Measurements from ENCODE around the gene SOCS7. TPM values are rescaled to one million over a fixed set of nuclear protein-coding genes. Genes with fewer than 3 reads are reported as not detected.

The SOCS7 gene
- total RNA-seq, 1 donor from 2014 or later: 5.5 TPM

DNA sequence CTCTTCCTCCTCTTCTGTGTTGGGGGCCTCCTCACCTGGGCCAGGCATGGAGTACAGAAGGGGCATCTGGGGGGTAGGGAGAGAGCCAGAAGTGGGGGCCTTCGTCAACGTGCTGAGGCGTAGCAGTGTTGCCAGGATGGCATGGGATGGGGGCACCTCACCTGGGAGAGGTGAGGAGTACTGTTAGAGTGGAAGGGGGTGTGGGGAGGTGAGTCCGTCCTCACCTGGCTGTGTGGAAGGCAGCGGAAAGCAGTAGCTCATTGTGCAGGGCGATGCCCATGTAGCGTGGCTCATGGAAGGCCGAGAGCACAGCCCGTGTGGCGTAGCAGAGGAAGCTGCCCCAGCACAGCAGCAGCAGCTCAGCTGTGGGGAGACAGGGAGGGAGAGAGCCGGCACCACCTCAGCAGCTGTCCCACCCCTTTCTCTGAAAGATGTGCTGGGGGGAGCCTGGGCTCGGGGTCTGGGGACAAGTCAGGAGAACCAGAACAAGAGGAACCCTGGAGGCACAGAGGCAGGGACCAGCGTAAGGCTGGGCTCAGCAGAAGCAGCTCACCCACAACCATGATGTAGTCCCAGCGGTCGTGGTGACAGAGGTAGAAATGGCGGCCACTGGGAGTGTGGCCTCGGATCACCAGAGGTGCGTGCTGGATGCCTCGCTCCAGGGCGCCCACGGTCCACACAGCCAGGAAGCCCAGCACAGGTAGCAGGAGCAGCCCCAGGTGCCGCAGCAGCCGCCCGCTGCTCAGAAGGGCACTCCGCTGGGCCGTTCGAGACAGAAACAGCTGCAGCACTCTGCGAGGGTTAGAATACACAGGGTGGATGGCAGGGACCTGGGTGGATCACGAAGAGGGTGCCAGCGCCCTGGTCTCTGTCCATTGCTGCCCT is 16.9 kb upstream of the SOCS7 start:
- no peak for DNase-seq (ENCODE audit: low read depth in 2 of 2)

DNA sequence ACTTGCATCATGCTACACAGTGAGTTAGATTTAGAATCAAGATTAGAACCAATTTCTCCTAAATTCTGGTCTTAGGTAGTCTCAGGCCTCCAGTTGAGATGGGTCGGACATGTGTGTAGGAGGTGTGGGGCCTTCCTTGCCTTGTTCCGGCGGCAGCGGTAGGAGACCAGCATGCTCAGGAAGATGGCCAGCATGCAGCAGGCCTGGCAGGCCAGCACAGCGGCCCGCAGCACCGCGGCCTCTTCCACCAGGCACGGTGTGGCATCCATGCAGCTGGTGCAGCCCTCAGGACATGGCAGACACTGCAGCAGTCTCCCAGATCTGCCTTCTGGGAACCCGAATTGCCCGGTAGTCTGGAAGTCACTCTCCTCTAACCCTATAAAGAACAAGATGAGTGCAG is 14.8 kb upstream of the SOCS7 start:
- no peak for DNase-seq (ENCODE audit: low read depth in 2 of 2)

DNA sequence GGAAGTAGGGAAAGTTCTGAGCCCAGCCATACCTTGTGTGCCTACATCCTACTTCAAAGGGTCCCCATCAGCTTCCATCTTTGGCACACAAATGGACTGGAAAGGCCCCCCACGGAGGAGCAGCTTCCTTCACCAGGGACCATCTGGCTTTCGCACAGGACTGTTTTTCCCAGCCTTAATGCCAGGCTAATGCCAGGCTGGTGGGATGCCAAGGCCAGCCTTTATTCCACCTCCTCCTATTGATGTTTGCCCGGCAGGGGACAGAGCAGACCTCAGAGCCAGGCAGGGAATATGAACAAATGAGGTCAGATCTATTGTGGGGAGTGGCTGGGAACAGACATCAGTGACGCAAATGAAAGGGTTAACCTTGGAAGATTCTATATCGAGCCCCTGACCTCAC is 13.6 kb upstream of the SOCS7 start:
- DNase-seq (ENCODE audit: low read depth in 2 of 2): no peak

DNA sequence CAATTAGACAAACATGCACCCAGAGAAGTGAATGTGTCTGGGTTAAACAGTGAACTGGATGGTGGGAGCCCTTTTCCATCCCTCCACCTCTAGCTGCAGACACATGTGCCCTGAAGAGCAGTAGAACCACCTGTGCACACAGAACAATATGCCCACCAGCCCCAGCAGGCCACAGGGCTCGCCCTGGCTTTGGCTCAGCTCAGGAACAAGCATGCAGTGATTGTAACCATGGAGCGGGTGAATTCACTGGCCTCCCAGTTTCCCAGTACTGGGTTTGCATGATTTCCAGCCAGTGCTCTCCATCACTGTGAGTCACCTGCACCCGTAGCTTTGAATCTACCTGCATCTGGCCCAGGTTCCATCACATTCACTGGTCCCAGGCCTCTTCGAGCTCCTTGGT is 13.1 kb upstream of the SOCS7 start:
- DNase-seq (ENCODE audit: low read depth in 2 of 2): no peak

DNA sequence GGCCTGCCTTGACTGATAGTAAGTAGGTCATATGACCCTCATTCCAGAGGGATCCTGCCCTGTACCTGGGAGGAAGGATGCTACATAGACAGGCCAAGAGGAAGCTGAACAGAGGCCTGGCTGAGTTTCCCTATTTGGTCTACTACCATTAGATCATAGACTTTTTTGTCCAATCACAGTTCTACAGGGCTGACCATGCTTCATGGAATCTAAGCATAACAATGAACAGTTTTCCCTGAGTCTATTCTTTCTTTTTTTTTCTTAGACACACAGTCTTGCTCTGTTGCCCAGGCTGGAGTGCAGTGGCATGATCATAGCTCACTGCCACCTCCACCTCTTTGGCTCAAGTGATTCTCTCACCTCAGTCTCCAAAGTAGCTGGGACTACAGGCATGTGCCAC is 11.8 kb upstream of the SOCS7 start:
- no peak for DNase-seq (ENCODE audit: low read depth in 2 of 2)

DNA sequence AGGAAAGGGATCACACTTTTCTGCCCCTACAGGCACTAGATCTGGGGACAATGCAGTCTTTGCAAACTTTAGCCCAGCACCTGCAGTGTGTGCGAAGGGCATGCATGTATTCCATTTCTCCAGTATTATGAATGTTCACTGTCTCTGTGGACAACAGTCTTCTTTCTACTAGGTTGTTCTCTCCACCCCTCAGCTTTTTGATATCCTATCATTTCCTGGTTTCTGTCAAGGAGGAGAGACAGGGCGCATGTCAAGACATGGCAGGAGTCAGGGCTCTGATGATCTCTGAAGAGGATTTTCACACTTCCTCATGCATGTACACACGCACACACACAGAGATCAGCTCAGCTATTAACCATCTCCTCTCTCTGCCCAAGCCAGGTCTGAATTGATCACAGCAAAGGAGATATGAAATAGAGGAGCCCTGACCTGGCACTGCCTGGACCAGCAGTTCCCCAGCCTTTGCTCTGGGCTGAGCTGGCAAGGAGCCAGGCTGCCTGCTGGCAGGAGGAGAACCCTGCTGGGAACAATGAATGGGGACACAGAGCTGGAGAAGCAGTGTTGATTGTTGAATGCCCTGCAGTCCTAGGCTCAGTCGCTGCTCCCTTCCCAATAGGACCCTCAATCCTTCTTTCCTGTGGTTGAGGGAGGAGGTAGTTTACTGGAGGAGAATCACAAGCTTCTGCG is 10.5 kb upstream of the SOCS7 start:
- DNase-seq (ENCODE audit: low read depth in 2 of 2): peak; percentile 34 to 62

DNA sequence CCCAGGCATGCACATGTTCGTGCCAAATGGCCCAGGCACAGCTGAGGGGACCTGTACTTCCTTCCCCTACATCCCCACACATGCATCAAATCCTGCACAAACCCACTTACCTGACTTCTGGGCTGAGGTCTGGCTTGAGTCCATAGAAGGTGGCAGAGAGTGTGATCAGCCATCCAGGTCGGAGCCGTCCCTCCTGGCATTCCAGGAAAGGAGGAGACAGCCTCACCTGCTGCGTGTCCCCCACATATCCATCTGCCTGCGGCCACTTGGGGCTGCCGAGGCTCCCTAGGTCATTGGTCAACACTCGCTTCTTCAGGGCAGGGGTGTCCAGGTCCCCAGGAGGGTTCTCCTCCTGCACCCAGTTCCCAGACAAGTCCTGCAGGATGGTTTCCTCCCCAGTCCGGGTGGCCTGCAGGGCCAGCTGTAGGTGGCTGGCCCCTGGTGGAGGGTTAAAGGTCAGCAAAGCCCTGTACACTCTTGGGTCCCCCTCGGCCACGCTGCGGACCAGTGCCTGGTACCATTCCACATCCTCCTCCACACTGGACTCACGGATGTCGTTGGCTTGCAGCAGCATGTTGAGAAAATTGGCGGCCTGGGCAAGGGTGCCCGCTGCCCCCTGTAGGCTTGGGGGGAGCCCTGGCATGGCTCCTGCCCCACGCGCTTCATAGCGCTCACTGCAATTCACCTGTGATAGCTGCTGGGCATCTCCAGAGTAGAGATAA is 8.6 kb upstream of the SOCS7 start:
- DNase-seq (ENCODE audit: low read depth in 2 of 2): no peak

DNA sequence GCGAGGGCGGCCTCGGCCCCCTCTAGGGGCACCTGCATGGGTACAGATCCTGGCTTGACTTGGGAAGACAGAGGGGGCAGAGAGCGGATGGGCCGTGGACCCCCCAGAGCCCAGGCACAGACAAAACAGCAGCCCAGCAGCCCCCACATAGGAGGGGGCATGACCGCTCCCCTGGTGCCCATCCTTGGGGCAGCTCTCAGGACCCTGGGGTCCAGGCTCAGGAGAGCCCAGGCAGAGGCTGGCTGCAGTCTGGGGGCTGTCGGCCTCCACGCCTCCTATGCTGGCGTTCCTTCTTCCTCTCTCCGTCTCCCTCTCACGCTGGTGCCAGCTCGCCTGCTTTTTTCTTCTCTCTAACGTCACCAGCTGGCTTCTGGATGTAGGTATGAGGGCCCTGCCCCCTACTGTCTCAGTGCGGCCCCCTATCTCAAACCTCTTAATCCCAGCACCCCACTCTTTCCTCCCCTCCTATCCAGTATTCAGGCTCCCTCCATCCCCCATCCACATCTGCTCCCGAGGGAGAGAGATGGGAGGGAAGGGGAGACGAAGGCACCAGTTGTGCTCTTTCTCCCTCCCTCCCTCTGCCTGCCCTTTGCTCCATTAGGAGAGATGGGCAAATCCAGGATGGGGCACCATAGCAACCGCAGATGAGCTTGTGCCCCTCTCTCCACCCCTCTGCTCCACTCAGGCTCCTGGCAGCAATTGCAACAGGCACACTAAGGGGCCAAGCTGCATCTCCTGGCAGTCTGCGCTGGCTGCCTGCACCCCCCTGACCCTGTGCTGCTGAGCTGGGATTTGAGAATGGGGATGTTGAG is 7.8 kb upstream of the SOCS7 start, which contains the start of gene GPR179:
Gene GPR179 (minus strand): TSS at position 349 of the 812 bp plus-strand sequence. CDS start 167 bp downstream, at position 182.
- no peak for DNase-seq (ENCODE audit: low read depth in 2 of 2)

DNA sequence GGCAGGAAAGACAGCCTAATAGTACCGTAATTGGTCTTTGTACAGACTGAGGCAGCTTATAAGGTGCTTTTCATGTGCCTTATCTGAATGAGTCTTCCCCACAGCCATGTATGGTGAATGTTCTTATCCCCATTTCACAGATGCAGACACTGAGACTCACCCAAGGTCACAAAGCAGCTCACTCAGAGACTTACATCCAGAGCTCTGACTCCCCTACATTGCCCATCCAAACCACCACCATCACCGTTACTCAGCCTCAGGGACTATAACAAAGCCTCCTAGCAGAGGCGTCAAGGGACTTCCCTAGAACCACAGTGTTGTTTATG is 7.3 kb upstream of the SOCS7 start:
- no peak for DNase-seq (ENCODE audit: low read depth in 2 of 2)

DNA sequence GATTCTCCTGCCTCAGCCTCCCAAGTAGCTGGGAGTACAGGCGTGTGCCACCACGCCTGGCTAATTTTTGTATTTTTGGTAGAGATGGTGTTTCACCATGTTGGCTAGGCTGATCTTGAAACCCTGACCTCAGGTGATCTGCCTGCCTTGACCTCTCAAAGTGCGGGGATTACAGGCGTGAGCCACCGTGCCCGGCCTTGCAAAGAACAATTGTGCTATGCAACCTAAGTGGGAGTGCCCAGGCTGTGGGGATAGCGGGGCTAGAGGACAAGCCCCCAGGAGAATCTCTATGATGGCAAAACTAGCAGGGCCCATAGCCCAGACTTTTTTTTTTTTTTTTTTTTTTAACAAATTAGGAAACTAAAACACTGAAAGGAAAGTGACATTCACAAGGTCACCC is 5.9 kb upstream of the SOCS7 start:
- no peak for DNase-seq (ENCODE audit: low read depth in 2 of 2)

DNA sequence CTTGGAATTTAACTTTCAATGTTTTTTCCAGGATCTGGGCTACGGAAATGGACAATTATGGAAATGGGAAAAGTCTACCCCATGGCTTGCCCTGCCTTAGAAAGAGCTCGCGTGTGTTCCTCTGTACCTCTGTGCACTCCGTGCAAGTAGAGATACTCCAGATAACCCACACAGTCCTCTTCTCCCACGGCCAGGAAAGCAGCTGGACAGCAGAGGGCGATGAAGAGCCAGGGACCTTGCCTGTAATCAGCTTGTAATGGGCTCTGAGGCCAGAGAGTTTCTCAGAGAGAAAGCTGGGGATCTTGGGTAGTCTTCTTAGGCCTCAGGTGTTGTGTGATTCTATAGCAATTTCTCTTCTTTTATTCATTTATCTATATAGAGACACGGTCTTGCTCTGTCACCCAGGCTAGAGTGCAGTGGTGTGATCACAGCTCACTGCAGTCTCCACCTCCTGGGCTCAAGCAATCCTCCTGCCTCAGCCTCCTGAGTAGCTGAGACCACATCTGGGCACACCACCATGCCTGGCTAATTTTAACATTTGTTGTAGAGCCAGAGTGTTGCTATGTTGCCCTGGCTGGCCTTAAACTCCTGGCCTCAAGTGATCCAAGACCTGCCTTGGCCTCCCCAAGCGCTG is 2.4 kb upstream of the SOCS7 start:
- peak; percentile 64 to 83 for DNase-seq (ENCODE audit: low read depth in 2 of 2)

DNA sequence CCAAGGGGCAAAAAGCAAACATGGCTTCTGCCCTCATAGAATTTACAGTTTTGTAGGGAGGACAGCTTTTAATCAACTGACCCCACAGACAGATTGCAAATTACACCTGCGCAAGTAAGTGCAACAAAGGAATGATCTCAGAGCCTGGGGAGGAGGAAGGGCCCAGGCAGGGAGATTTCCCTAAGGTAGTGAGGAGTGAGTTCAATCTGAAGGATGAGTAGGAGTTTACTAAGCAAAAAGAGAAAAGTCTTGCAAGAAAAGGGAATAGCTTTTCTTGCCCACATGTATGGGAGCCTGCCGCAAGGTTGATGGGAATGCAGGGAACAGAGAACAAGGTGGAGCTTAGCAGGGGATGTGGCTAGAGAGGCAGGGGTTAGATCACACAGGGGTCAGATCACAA is 1.6 kb upstream of the SOCS7 start:
- DNase-seq (ENCODE audit: low read depth in 2 of 2): no peak

DNA sequence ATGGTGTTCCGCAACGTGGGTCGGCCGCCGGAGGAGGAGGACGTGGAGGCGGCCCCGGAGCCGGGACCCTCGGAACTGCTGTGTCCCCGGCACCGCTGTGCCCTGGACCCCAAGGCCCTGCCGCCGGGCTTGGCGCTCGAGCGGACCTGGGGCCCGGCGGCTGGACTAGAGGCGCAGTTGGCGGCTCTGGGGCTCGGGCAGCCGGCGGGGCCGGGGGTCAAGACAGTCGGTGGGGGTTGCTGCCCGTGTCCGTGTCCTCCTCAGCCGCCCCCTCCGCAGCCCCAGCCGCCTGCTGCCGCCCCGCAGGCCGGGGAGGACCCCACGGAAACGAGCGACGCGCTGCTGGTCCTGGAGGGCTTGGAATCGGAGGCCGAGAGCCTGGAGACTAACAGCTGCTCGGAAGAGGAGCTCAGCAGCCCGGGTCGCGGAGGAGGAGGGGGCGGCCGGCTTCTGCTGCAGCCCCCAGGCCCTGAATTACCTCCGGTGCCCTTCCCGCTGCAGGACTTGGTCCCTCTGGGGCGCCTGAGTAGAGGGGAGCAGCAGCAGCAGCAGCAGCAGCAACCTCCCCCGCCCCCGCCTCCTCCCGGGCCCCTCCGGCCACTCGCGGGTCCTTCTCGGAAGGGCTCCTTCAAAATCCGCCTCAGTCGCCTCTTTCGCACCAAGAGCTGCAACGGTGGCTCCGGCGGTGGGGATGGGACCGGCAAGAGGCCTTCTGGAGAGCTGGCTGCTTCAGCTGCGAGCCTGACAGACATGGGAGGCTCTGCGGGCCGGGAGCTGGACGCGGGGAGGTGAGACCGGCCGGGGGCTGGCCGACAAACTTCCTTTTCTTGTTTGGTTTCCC is 821 bp downstream of the SOCS7 start:
- peak in 1 of 2 donors; percentile 34 for DNase-seq (ENCODE audit: low read depth in 2 of 2)

DNA sequence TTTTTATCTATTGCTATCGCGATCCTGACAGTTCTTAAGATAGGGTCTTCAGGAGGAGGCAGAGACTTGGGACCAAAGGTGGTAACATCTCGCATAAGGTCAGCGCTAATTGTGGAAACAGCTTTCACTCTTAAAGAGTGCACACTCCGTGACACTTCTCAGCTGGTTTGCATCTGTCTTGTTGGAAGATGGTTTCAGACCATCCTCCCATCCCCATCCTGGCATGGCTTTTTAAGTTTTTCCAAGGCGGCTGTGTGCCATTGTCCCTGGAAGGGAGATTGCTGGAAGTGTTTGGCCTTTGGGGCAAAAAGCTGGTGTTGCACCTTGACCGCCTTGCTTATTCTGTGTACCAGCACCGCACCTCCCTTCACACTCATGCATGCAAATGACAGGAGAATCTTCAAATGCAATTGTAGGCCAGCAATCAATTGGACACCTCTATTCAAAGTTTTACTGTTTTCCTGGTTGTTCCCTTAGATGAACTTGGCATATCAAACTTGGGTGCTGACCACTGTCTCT is 1.5 kb downstream of the SOCS7 start:
- DNase-seq (ENCODE audit: low read depth in 2 of 2): no peak

DNA sequence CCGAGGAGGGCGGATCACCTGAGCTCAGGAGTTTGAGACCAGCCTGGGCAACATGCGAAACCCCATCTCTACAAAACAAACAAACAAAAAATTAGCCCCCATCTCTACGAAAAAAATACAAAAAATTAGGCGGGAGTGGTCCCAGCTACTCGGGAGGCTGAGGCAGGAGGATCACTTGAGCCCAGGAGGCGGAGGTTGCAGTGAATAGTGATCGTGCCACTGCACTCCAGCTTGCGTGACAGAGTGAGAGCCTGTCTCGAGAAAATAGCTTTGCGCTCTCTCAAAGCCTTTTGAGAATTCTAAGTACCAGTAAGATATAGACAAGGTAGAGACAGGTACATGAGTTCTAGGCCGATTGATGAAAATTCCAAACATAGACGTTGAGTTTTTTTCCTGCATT is 2.0 kb downstream of the SOCS7 start:
- no peak for DNase-seq (ENCODE audit: low read depth in 2 of 2)

DNA sequence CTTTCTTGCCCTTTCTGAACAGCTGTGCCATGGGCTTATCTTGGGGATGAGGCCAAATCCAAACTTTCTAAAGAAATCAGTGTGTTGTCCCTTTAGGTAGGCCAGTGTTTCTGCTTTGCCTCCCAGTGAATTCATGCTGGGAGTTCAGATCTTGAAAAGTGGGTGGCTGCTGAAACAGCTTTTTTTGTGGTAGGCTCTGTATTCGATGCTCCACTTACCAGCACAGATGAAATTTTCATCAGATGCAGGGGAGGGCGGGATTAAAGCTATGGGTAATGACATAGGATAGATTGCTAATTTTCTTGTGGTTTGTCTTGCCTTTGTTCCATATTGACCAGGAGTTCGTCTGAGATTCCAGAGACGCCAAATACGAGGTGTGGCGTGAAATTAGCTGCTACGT is 2.8 kb downstream of the SOCS7 start:
- DNase-seq (ENCODE audit: low read depth in 2 of 2): no peak

DNA sequence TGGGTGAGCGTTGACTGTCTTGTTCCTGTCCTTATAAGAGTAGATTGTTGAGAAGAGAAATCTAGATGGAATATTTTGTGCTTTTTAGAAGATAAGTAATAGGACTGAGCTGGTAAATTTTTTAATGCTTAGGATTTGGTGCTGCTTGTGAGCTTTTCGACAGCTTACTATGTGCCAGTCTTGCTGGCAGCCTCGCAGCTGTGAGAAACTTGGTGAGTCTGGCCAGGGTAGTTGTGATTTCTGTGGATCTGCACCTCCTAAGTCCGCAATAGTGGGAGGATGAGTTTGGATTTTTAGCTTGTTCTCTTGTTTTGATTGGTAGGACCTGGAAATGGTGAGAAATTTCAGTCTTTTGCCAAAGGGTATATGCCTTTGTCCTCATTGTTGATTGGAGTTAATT is 3.6 kb downstream of the SOCS7 start:
- DNase-seq (ENCODE audit: low read depth in 2 of 2): no peak

DNA sequence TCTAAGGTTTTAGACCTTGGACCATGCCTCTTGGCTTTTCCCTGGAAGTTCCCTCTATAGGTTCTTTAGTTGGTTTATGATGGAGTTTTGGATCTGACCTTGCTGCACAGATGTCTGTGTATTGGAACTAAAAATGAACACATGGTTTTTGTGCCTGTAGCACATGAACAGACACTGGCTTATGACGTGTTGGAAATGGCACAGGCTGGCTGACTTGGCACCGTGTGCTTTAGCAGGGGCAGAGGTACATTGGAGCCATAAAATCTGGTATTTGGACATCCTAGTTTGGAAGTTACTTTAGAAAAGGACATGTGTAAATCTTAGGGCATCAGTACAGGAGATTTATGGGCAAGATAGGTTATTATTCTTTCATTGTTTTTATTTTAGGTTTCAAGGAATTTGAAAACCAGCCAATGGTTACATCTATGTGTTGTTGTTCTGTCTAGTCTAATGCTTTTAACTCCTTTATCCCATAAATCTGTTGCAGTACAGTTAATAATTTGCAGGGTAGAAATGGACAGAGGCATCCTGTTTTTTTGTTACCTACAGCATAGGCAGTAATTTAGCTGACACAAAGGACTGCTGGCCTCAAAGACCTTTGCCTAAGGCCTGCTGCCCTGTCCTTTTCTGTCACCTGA is 6.0 kb downstream of the SOCS7 start:
- peak; percentile 26 to 35 for DNase-seq (ENCODE audit: low read depth in 2 of 2)
